Astrocyte (in vitro differentiated cells and primary cell): ENCODE data around the gene COG5. TPM values are rescaled to one million over a fixed set of nuclear protein-coding genes. Genes with fewer than 3 reads are reported as not detected.

Source experiments
- DNase-seq: peaks from one replicate; pipeline ENCODE4 v3.0.0-alpha.2; 2010; ENCODE audit warnings: low read depth
- FAIRE-seq: peaks from 2 replicates; lab custom pipeline; 2011; peaks lifted over from hg19 to GRCh38; lab: Jason Lieb, UNC
- H2AFZ ChIP-seq: 2 replicates; pipeline ENCODE4 v1.6.0; 2012; ENCODE audit warnings: low read depth, low read length, inconsistent platforms
- H3K27ac ChIP-seq: 2 replicates; pipeline ENCODE4 v1.5.1; 2011; ENCODE audit warnings: low read depth, low read length, inconsistent platforms
- H3K27me3 ChIP-seq: 2 replicates; pipeline ENCODE4 v1.6.0; 2011; ENCODE audit warnings: low read length, inconsistent platforms; ENCODE audit not compliant: insufficient read depth
- H3K36me3 ChIP-seq: 2 replicates; pipeline ENCODE4 v1.5.1; 2011; ENCODE audit warnings: low read length, inconsistent platforms; ENCODE audit not compliant: insufficient read depth
- H3K4me1 ChIP-seq: 2 replicates; pipeline ENCODE4 v1.5.1; 2011; ENCODE audit warnings: low read length, inconsistent platforms; ENCODE audit not compliant: insufficient read depth
- H3K4me2 ChIP-seq: 2 replicates; pipeline ENCODE4 v1.6.0; 2012; ENCODE audit warnings: low read length, inconsistent platforms
- H3K4me3 ChIP-seq: 2 replicates; pipeline ENCODE4 v1.5.1; 2011; ENCODE audit warnings: low read depth, mild to moderate bottlenecking, low read length, inconsistent platforms; ENCODE audit not compliant: insufficient read depth
- H3K79me2 ChIP-seq: 2 replicates; pipeline ENCODE4 v1.6.0; 2012; ENCODE audit warnings: mild to moderate bottlenecking, low read length, inconsistent platforms; ENCODE audit not compliant: insufficient read depth
- H3K9ac ChIP-seq: 2 replicates; pipeline ENCODE4 v1.6.0; 2012; ENCODE audit warnings: mild to moderate bottlenecking, low read length, inconsistent platforms
- H3K9me3 ChIP-seq: 2 replicates; pipeline ENCODE4 v1.5.1; 2012; ENCODE audit warnings: low read depth, mild to moderate bottlenecking, low read length, inconsistent platforms; ENCODE audit not compliant: insufficient read depth
- H4K20me1 ChIP-seq: 2 replicates; pipeline ENCODE4 v1.6.0; 2012; ENCODE audit warnings: low read length, inconsistent platforms; ENCODE audit not compliant: insufficient read depth
- H3K27ac Mint-ChIP-seq: one replicate; pipeline ENCODE4 v1.8.0; 2021; ENCODE audit warnings: mild to moderate bottlenecking, mixed read lengths; ENCODE audit not compliant: unreplicated experiment
- H3K27me3 Mint-ChIP-seq: one replicate; pipeline ENCODE4 v1.8.0; 2021; ENCODE audit warnings: low read depth, mixed read lengths; ENCODE audit not compliant: unreplicated experiment
- H3K36me3 Mint-ChIP-seq: one replicate; pipeline ENCODE4 v1.8.0; 2021; ENCODE audit warnings: low read depth, mixed read lengths; ENCODE audit not compliant: unreplicated experiment
- H3K4me1 Mint-ChIP-seq: one replicate; pipeline ENCODE4 v1.8.0; 2021; ENCODE audit warnings: low read depth, mixed read lengths; ENCODE audit not compliant: unreplicated experiment
- H3K4me3 Mint-ChIP-seq: one replicate; pipeline ENCODE4 v1.8.0; 2021; ENCODE audit warnings: mild to moderate bottlenecking, moderate library complexity, mixed read lengths; ENCODE audit not compliant: unreplicated experiment
- H3K9me3 Mint-ChIP-seq: one replicate; pipeline ENCODE4 v1.8.0; 2021; ENCODE audit warnings: mild to moderate bottlenecking, mixed read lengths; ENCODE audit not compliant: unreplicated experiment
- EZH2 ChIP-seq: IDR thresholded peaks from 2 replicates; pipeline ENCODE4 v1.6.1; 2012; ENCODE audit warnings: mild to moderate bottlenecking, low read length, inconsistent platforms; ENCODE audit not compliant: insufficient read depth
- total RNA-seq: library from RNA; stranded (reverse); gene quantifications from 2 replicates; pipeline ENCODE4 v1.2.1, GENCODE V29; 2021
- TF ChIP-seq, protein P1 (sequence below): IDR thresholded peaks from 2 replicates; pipeline ENCODE4 v1.5.1; 2011; ENCODE audit warnings: low read depth, mild to moderate bottlenecking, inconsistent platforms, low read length, moderate library complexity; ENCODE audit not compliant: insufficient read depth

COG5 gene
- total RNA-seq, 1 donor from 2014 or later, result 57.1 TPM

DNA sequence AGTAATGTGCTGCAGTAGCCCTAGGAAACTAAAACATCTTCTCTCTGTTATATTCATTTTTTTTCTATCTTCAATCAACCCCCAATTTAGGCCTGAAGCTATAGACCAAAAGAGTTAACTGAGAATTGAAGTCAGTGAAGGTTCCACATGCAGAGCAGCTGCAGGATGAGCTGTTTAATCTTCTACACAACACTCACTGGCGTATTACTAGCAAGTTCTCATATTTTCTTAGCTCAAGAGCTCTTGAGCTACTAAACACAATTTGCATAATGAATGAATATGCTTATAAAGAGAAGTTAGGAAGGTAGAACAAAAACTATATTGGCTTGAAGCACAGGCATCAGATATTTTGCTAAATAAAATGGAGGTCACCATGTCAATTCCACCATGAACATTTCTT, 135.1 kb downstream of the COG5 start:
- Histone ChIP-seq H3K27me3 (no peaks in the 10 kb centered on the region), H3K9ac (no peak overlapping the region), H3K4me1 (no peaks in the 10 kb centered on the region), H3K27ac (no peak overlapping the region), H3K36me3 (no peaks in the 10 kb centered on the region), H3K9me3 (no peaks in the 10 kb centered on the region), H3K4me3 (no peak overlapping the region), H3K79me2 (no peaks in the 10 kb centered on the region), H4K20me1 (peaks cover 6% of the 10 kb centered on the region), H3K4me2 (no peak overlapping the region), H2AFZ (no peak overlapping the region)
- TF ChIP-seq, protein P1, sequence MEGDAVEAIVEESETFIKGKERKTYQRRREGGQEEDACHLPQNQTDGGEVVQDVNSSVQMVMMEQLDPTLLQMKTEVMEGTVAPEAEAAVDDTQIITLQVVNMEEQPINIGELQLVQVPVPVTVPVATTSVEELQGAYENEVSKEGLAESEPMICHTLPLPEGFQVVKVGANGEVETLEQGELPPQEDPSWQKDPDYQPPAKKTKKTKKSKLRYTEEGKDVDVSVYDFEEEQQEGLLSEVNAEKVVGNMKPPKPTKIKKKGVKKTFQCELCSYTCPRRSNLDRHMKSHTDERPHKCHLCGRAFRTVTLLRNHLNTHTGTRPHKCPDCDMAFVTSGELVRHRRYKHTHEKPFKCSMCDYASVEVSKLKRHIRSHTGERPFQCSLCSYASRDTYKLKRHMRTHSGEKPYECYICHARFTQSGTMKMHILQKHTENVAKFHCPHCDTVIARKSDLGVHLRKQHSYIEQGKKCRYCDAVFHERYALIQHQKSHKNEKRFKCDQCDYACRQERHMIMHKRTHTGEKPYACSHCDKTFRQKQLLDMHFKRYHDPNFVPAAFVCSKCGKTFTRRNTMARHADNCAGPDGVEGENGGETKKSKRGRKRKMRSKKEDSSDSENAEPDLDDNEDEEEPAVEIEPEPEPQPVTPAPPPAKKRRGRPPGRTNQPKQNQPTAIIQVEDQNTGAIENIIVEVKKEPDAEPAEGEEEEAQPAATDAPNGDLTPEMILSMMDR, result no peak
- no peak for TF ChIP-seq EZH2
- H3K4me1 Mint-ChIP-seq, result no peaks in the 10 kb centered on the region
- H3K9me3 Mint-ChIP-seq, result peaks cover 2% of the 10 kb centered on the region
- peaks cover 4% of the 10 kb centered on the region for H3K36me3 Mint-ChIP-seq
- no peak for FAIRE-seq
- DNase-seq, result no peak
- no peaks in the 10 kb centered on the region for H3K27me3 Mint-ChIP-seq
- H3K4me3 Mint-ChIP-seq, result no peak overlapping the region
- no peak overlapping the region for H3K27ac Mint-ChIP-seq

DNA sequence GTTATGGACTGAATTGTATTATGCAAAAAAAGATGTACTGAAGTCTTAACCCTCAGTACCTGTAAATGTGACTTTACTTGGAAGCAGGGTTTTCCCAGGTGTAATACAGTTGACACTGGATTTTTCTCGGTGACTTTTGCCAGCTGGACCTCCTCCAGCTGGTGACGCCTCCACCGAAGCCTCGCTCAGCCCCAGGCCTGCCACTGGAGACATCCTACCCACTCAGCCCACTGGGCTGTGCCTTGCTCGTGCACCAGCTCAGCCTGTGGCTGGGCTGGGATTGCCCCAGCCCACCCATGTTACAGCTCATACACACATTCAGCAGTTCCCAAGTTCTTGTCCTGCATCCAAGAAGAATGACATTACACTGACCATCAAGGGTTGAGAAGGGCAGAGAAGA, 136.3 kb downstream of the COG5 start:
- FAIRE-seq (no peak), DNase-seq (no peak)
- no peaks in the 10 kb centered on the region for H3K4me1 ChIP-seq
- H3K36me3 Mint-ChIP-seq, result peaks cover 6% of the 10 kb centered on the region
- no peaks in the 10 kb centered on the region for H3K27me3 ChIP-seq
- no peaks in the 10 kb centered on the region for H3K9me3 ChIP-seq
- no peak overlapping the region for H3K4me3 Mint-ChIP-seq
- TF ChIP-seq, protein P1, result no peak
- TF ChIP-seq EZH2, result no peak
- H3K4me2 ChIP-seq, result no peak overlapping the region
- no peaks in the 10 kb centered on the region for H3K4me1 Mint-ChIP-seq
- no peak overlapping the region for H3K4me3 ChIP-seq
- no peak overlapping the region for H3K27ac ChIP-seq
- no peaks in the 10 kb centered on the region for H3K36me3 ChIP-seq
- no peaks in the 10 kb centered on the region for H3K9me3 Mint-ChIP-seq
- no peak overlapping the region for H3K9ac ChIP-seq
- H3K79me2 ChIP-seq, result no peaks in the 10 kb centered on the region
- no peak overlapping the region for H3K27ac Mint-ChIP-seq
- no peaks in the 10 kb centered on the region for H3K27me3 Mint-ChIP-seq
- H4K20me1 ChIP-seq, result peaks cover 6% of the 10 kb centered on the region
- H2AFZ ChIP-seq, result no peak overlapping the region

DNA sequence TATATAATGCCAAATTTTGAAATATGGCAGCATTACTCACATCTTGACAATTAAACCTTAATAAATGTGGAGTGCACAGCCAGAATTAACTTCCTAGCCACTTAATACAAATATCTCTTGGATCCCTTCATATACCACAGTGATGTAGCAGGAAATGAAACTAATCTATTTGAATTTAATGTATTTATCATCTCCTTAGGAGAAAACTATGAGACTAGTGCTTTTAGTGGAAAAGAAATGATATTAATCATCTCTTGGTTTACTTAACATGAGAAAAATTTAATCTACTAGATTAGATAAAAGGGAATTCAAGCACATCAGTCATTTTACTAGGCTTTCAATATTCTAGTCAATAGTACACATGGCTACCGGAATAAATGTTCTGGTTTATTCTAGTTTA, 149.5 kb downstream of the COG5 start:
- Histone ChIP-seq H3K27ac (no peak overlapping the region), H3K4me3 (no peak overlapping the region), H3K4me2 (no peak overlapping the region), H3K79me2 (no peaks in the 10 kb centered on the region), H4K20me1 (no peaks in the 10 kb centered on the region), H2AFZ (no peak overlapping the region), H3K27me3 (no peaks in the 10 kb centered on the region), H3K9ac (no peak overlapping the region), H3K9me3 (no peaks in the 10 kb centered on the region), H3K36me3 (peaks cover 6% of the 10 kb centered on the region), H3K4me1 (no peaks in the 10 kb centered on the region)
- no peaks in the 10 kb centered on the region for H3K4me1 Mint-ChIP-seq
- H3K27ac Mint-ChIP-seq, result no peak overlapping the region
- H3K36me3 Mint-ChIP-seq, result peaks cover 7% of the 10 kb centered on the region
- H3K9me3 Mint-ChIP-seq, result no peaks in the 10 kb centered on the region
- H3K27me3 Mint-ChIP-seq, result no peaks in the 10 kb centered on the region
- DNase-seq (peak; percentile 15), FAIRE-seq (no peak)
- no peak overlapping the region for H3K4me3 Mint-ChIP-seq
- TF ChIP-seq, protein P1, result no peak
- no peak for TF ChIP-seq EZH2
